PC-9 (cell line): Measurements from ENCODE around the gene VAV2. TPM values are rescaled to one million over a fixed set of nuclear protein-coding genes. Genes with fewer than 3 reads are reported as not detected.

Experiments
- BruUV-seq: library from RNA; stranded (reverse); fragments of 400-500 nt; replicated peaks from 2 replicates; lab custom pipeline; 2021; lab: Mats Ljungman, UMichigan
- CTCF ChIA-PET: fragments of 300-600 bp; sonication (Branson Sonifier 250); formaldehyde crosslinking; loops from one replicate; lab custom pipeline; 2022; ENCODE audit warnings: antibody characterized with exemption; lab: Charles Lee
- POLR2A ChIA-PET: fragments of 300-600 bp; sonication (Branson Sonifier 250); formaldehyde crosslinking; loops from one replicate; lab custom pipeline; 2022; ENCODE audit warnings: antibody characterized with exemption; ENCODE audit not compliant: unreplicated experiment; lab: Charles Lee
- DNase-seq, 2 experiments: peaks; one replicate each; pipeline versions ENCODE4 v3.0.0 to v3.0.0-alpha.2; 2015 to 2022; ENCODE audit warnings: mixed read lengths in 1 of 2
- H2AFZ ChIP-seq: fragments of 200-600 bp; sonication (generic); 2 replicates; pipeline ENCODE4 v1.8.1; 2017; ENCODE audit warnings: antibody characterized with exemption
- H3F3A ChIP-seq: fragments of 200-600 bp; sonication (generic); 2 replicates; pipeline ENCODE4 v1.8.1; 2017; ENCODE audit warnings: antibody characterized with exemption, mild to moderate bottlenecking, low read depth; ENCODE audit not compliant: insufficient read depth
- H3K27ac ChIP-seq: fragments of 200-600 bp; sonication (generic); 2 replicates; pipeline ENCODE4 v1.6.1; 2016; ENCODE audit warnings: mixed run types
- H3K27me3 ChIP-seq: fragments of 200-600 bp; sonication (generic); 2 replicates; pipeline ENCODE4 v1.6.1; 2016; ENCODE audit warnings: low read depth, mixed run types; ENCODE audit not compliant: insufficient read depth
- H3K36me3 ChIP-seq: fragments of 200-600 bp; sonication (generic); 2 replicates; pipeline ENCODE4 v1.6.1; 2016; ENCODE audit warnings: low read depth, mixed run types
- H3K4me1 ChIP-seq: fragments of 200-600 bp; sonication (generic); replicated peaks from 2 replicates; pipeline ENCODE4 v1.6.1; 2016; ENCODE audit warnings: mixed run types; ENCODE audit not compliant: insufficient read depth
- H3K4me2 ChIP-seq: fragments of 200-600 bp; sonication (generic); 2 replicates; pipeline ENCODE4 v1.6.1; 2017; ENCODE audit warnings: mixed run types
- H3K4me3 ChIP-seq: fragments of 200-600 bp; sonication (generic); 2 replicates; pipeline ENCODE4 v1.6.1; 2016; ENCODE audit warnings: mixed run types
- H3K79me2 ChIP-seq: fragments of 200-600 bp; sonication (generic); 2 replicates; pipeline ENCODE4 v1.6.1; 2017; ENCODE audit warnings: low read depth, mixed run types
- H3K9me2 ChIP-seq: fragments of 200-600 bp; sonication (generic); 2 replicates; pipeline ENCODE4 v1.8.1; 2017; ENCODE audit warnings: mild to moderate bottlenecking; ENCODE audit not compliant: insufficient read depth
- H3K9me3 ChIP-seq: fragments of 200-600 bp; sonication (generic); 2 replicates; pipeline ENCODE4 v1.8.1; 2016; ENCODE audit warnings: low read depth; ENCODE audit not compliant: insufficient read depth
- H4K20me1 ChIP-seq: fragments of 200-600 bp; sonication (generic); 2 replicates; pipeline ENCODE4 v1.8.1; 2017; ENCODE audit not compliant: insufficient read depth
- EZH2 ChIP-seq: fragments of 200-600 bp; sonication (generic); IDR thresholded peaks from 2 replicates; pipeline ENCODE4 v1.8.0; 2017; ENCODE audit warnings: antibody characterized with exemption, low read depth
- intact Hi-C: fragments of 100-400 bp; cut with micrococcal nuclease; formaldehyde crosslinking; loops from one replicate; pipeline ENCODE4 v1.10.0; 2022; ENCODE audit not compliant: unreplicated experiment
- total RNA-seq: library from RNA; stranded (reverse); gene quantifications from 2 replicates; pipeline ENCODE4 v1.2.3, GENCODE V29; 2021
- TF ChIP-seq, protein P1 (sequence below): fragments of 200-600 bp; sonication (generic); conservative IDR thresholded peaks from 2 replicates; pipeline ENCODE4 v1.6.1; 2017; ENCODE audit warnings: mixed run types, antibody characterized with exemption, mild to moderate bottlenecking, moderate library complexity

VAV2 gene
- total RNA-seq, 1 experiment from 2014 or later = 36.5 TPM

- intact Hi-C loops = no loop called here
- H3K4me3 ChIP-seq = no peak overlapping the region
- H3K36me3 ChIP-seq = no peaks in the 10 kb centered on the region
- H3K4me2 ChIP-seq = no peak overlapping the region
- peaks cover 4% of the 10 kb centered on the region; the same call in 1 of the 2 replicates for H3F3A ChIP-seq
- no peaks in the 10 kb centered on the region for H4K20me1 ChIP-seq
- H3K9me2 ChIP-seq = no peaks in the 10 kb centered on the region
- H3K27ac ChIP-seq = no peak overlapping the region
- POLR2A ChIA-PET = no interaction called here
- H3K4me1 ChIP-seq = no peaks in the 10 kb centered on the region
- H3K9me3 ChIP-seq = no peaks in the 10 kb centered on the region
- no peaks in the 10 kb centered on the region for H3K79me2 ChIP-seq
- DNase-seq = no peak
- H3K27me3 ChIP-seq = no peaks in the 10 kb centered on the region
- BruUV-seq = no TSS peak
- no peak for TF ChIP-seq EZH2
- TF ChIP-seq, protein P1, sequence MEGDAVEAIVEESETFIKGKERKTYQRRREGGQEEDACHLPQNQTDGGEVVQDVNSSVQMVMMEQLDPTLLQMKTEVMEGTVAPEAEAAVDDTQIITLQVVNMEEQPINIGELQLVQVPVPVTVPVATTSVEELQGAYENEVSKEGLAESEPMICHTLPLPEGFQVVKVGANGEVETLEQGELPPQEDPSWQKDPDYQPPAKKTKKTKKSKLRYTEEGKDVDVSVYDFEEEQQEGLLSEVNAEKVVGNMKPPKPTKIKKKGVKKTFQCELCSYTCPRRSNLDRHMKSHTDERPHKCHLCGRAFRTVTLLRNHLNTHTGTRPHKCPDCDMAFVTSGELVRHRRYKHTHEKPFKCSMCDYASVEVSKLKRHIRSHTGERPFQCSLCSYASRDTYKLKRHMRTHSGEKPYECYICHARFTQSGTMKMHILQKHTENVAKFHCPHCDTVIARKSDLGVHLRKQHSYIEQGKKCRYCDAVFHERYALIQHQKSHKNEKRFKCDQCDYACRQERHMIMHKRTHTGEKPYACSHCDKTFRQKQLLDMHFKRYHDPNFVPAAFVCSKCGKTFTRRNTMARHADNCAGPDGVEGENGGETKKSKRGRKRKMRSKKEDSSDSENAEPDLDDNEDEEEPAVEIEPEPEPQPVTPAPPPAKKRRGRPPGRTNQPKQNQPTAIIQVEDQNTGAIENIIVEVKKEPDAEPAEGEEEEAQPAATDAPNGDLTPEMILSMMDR = no peak
- no peak overlapping the region for H2AFZ ChIP-seq
- CTCF ChIA-PET = no interaction called here
Observed at GRCh38 chr9:133791069-133791468, 201.1 kb downstream of the VAV2 start.

DNA sequence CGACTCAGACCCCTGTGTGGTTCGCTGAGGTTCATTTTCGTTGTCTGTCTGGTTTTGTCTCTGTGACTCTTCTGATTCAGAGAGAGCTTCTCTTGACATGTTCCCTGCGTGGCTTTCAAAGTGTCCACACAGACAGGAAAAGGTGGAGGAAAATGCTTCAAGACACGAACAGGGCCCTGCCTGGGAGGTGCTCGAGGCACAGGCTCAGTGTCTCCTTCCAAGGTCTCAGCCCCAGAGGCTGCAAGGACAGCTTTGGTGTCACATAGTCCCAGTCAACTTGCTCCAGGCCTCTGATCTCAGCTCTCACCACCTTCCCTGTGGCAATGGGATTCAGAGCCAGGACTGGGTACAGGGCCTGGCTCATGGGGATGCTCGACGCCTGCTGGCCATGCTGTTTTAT, 202.3 kb downstream of the VAV2 start:
- ChIA-PET CTCF (no interaction called here), POLR2A (no interaction called here)
- Histone ChIP-seq H3F3A (peaks cover 4% of the 10 kb centered on the region; the same call in 1 of the 2 replicates), H4K20me1 (no peaks in the 10 kb centered on the region), H3K4me3 (no peak overlapping the region), H3K9me3 (no peaks in the 10 kb centered on the region), H3K4me2 (no peak overlapping the region), H3K27ac (no peak overlapping the region), H3K4me1 (no peaks in the 10 kb centered on the region), H2AFZ (no peak overlapping the region), H3K36me3 (no peaks in the 10 kb centered on the region), H3K27me3 (no peaks in the 10 kb centered on the region), H3K79me2 (no peaks in the 10 kb centered on the region), H3K9me2 (no peaks in the 10 kb centered on the region)
- no peak for TF ChIP-seq EZH2
- TF ChIP-seq, protein P1 = no peak
- BruUV-seq = no TSS peak
- DNase-seq = no peak
- intact Hi-C loops = no loop called here

GRCh38 chr9:133788819-133789717, 203.1 kb downstream of the VAV2 start:
- Histone ChIP-seq H2AFZ (no peak overlapping the region), H4K20me1 (no peaks in the 10 kb centered on the region), H3K4me1 (no peaks in the 10 kb centered on the region), H3K27me3 (no peaks in the 10 kb centered on the region), H3K27ac (no peak overlapping the region), H3K36me3 (no peaks in the 10 kb centered on the region), H3K79me2 (no peaks in the 10 kb centered on the region), H3K4me2 (no peak overlapping the region), H3K9me2 (no peaks in the 10 kb centered on the region), H3K4me3 (no peak overlapping the region), H3F3A (peaks cover 4% of the 10 kb centered on the region; the same call in 1 of the 2 replicates), H3K9me3 (no peaks in the 10 kb centered on the region)
- CTCF ChIA-PET = no interaction called here
- POLR2A ChIA-PET = no interaction called here
- DNase-seq = no peak
- BruUV-seq = no TSS peak
- intact Hi-C loops = no loop called here
- TF ChIP-seq, protein P1 = no peak
- no peak for TF ChIP-seq EZH2
